Smooth muscle cell of the umbilical artery (primary cell): Measurements from ENCODE around the gene LEP. TPM values are rescaled to one million over a fixed set of nuclear protein-coding genes. Genes with fewer than 3 reads are reported as not detected.

Experiments
- total RNA-seq: library from RNA; depleted of rRNA; stranded (reverse); fragments of >200 nt; gene quantifications from 2 replicates; pipeline ENCODE4 v1.2.3, GENCODE V29; 2014

Gene LEP
- not detected in 2 replicates for total RNA-seq

DNA sequence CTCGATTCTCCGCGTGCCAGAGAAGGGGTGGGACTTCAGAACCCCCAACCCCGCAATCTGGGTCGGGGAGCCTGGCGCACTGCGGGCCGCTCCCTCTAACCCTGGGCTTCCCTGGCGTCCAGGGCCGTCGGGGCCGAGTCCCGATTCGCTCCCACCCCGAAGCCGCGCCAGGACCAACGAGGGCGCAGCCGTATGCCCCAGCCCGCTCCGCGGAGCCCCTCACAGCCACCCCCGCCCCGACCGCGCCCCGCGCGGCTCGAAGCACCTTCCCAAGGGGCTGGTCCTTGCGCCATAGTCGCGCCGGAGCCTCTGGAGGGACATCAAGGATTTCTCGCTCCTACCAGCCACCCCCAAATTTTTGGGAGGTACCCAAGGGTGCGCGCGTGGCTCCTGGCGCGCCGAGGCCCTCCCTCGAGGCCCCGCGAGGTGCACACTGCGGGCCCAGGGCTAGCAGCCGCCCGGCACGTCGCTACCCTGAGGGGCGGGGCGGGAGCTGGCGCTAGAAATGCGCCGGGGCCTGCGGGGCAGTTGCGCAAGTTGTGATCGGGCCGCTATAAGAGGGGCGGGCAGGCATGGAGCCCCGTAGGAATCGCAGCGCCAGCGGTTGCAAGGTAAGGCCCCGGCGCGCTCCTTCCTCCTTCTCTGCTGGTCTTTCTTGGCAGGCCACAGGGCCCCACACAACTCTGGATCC lies at the start of gene LEP:
Gene LEP (plus strand): TSS at position 583 of the 691 bp plus-strand sequence. CDS start 10,741 bp downstream, outside the sequence.

Other genes with a start within 250 kb of the LEP start
- 0.18 TPM in 1 of 2 replicates, not detected in the other for gene LRRC4, start 209.8 kb upstream of the LEP start, total RNA-seq
- 19.0 and 24.4 TPM in 2 replicates for gene RBM28, start 102.6 kb downstream of the LEP start, total RNA-seq
- not detected in 2 replicates for gene PRRT4, start 120.4 kb downstream of the LEP start, total RNA-seq
- 58.5 and 114 TPM in 2 replicates for gene IMPDH1, start 168.7 kb downstream of the LEP start, total RNA-seq
- 38.9 and 76.0 TPM in 2 replicates for gene HILPDA, start 214.6 kb downstream of the LEP start, total RNA-seq
- gene METTL2B, start 235.5 kb downstream of the LEP start, total RNA-seq, result 34.4 and 44.1 TPM in 2 replicates